ENCODE measurements around the gene GFPT1. TPM values are rescaled to one million over a fixed set of nuclear protein-coding genes. Genes with fewer than 3 reads are reported as not detected.
"Not testable (repeated sequence)": the region's sequence is repeated elsewhere in the genome, so short reads cannot be mapped to it uniquely, and the experiment has no call there.

GFPT1 gene
- polyA plus RNA-seq, 3 donors, result 3.6 to 4.5 (median 3.7) TPM

- no peaks in the 10 kb centered on the region for H3K9me3 ChIP-seq (replicated peaks in 1 of 2; ENCODE audit: control insufficient read depth in 1 of 2, insufficient read depth in 1 of 2, low read length in 2 of 2)
- H3K4me2 ChIP-seq (replicated peaks; ENCODE audit: extremely low read depth, low read length, poor library complexity, severe bottlenecking), result no peak overlapping the region
- DNase-seq, result no peak
- no peaks in the 10 kb centered on the region for H3K4me1 ChIP-seq (ENCODE audit: control insufficient read depth in 1 of 2, insufficient read depth in 2 of 2, low read length in 2 of 2)
- H3K27me3 Mint-ChIP-seq (ENCODE audit: low read depth in 3 of 3), result no peaks in the 10 kb centered on the region
- no peaks in the 10 kb centered on the region for H3K27me3 ChIP-seq (ENCODE audit: control insufficient read depth in 2 of 2, insufficient read depth in 2 of 2, low read length in 2 of 2)
- no peak overlapping the region for H3K27ac Mint-ChIP-seq
- H3K36me3 ChIP-seq (replicated peaks in 1 of 2; ENCODE audit: control insufficient read depth in 1 of 2, insufficient read depth in 2 of 2, low read length in 2 of 2), result peaks cover 95 to 96% of the 10 kb centered on the region in 2 donors
- H4K20me1 ChIP-seq (ENCODE audit: insufficient read depth, low read length), result no peaks in the 10 kb centered on the region
- TF ChIP-seq CTCF (IDR thresholded peaks at IDR 0.05), result no peak
- H3K9ac ChIP-seq (ENCODE audit: insufficient read depth, low read length, poor library complexity, severe bottlenecking), result no peak overlapping the region
- H3K4me3 ChIP-seq (replicated peaks in 1 of 3; ENCODE audit: low read depth in 2 of 3, low read length in 3 of 3), result no peak overlapping the region
- intact Hi-C loops (cut with micrococcal nuclease), result no loop called here
- H3K79me2 ChIP-seq (ENCODE audit: insufficient read depth, low read length), result no peaks in the 10 kb centered on the region
- no peaks in the 10 kb centered on the region for H3K4me1 Mint-ChIP-seq
- no peak overlapping the region for H3K4me3 Mint-ChIP-seq
- H2AFZ ChIP-seq (ENCODE audit: insufficient read depth, low read depth, low read length, poor library complexity, severe bottlenecking), result no peak overlapping the region
- H3K27ac ChIP-seq (ENCODE audit: low read depth in 1 of 2, low read length in 2 of 2), result no peak overlapping the region
- H3K36me3 Mint-ChIP-seq, result peaks cover 70 to 82% of the 10 kb centered on the region in 2 donors
- no peaks in the 10 kb centered on the region for H3K9me3 Mint-ChIP-seq
- no CpG with 5 or more reads among the region's 3 CpGs for WGBS (ENCODE audit: insufficient coverage)
Measured at GRCh38 chr2:69358914-69359313, 28.1 kb downstream of the GFPT1 start.

- Mint-ChIP-seq H3K9me3 (no peaks in the 10 kb centered on the region), H3K36me3 (peaks cover 71 to 82% of the 10 kb centered on the region in 2 donors), H3K27ac (peak overlapping the region in 1 of 7 donors; percentile 20), H3K27me3 (ENCODE audit: low read depth in 3 of 3) (no peaks in the 10 kb centered on the region), H3K4me1 (no peaks in the 10 kb centered on the region), H3K4me3 (no peak overlapping the region)
- no peak overlapping the region for H3K4me3 ChIP-seq (replicated peaks in 1 of 3; ENCODE audit: low read depth in 2 of 3, low read length in 3 of 3)
- no peak overlapping the region for H3K9ac ChIP-seq (ENCODE audit: insufficient read depth, low read length, poor library complexity, severe bottlenecking)
- no peaks in the 10 kb centered on the region for H4K20me1 ChIP-seq (ENCODE audit: insufficient read depth, low read length)
- no peak for DNase-seq
- H3K9me3 ChIP-seq (replicated peaks in 1 of 2; ENCODE audit: control insufficient read depth in 1 of 2, insufficient read depth in 1 of 2, low read length in 2 of 2), result no peaks in the 10 kb centered on the region
- H3K27me3 ChIP-seq (ENCODE audit: control insufficient read depth in 2 of 2, insufficient read depth in 2 of 2, low read length in 2 of 2), result no peaks in the 10 kb centered on the region
- no peak overlapping the region for H3K4me2 ChIP-seq (replicated peaks; ENCODE audit: extremely low read depth, low read length, poor library complexity, severe bottlenecking)
- no peaks in the 10 kb centered on the region for H3K4me1 ChIP-seq (ENCODE audit: control insufficient read depth in 1 of 2, insufficient read depth in 2 of 2, low read length in 2 of 2)
- H3K27ac ChIP-seq (ENCODE audit: low read depth in 1 of 2, low read length in 2 of 2), result no peak overlapping the region
- no peak overlapping the region for H2AFZ ChIP-seq (ENCODE audit: insufficient read depth, low read depth, low read length, poor library complexity, severe bottlenecking)
- intact Hi-C loops (cut with micrococcal nuclease), result no loop called here
- TF ChIP-seq CTCF (IDR thresholded peaks at IDR 0.05), result no peak
- no peaks in the 10 kb centered on the region for H3K79me2 ChIP-seq (ENCODE audit: insufficient read depth, low read length)
- no CpG with 5 or more reads among the region's 5 CpGs for WGBS (ENCODE audit: insufficient coverage)
- peaks cover 85 to 98% of the 10 kb centered on the region in 2 donors for H3K36me3 ChIP-seq (replicated peaks in 1 of 2; ENCODE audit: control insufficient read depth in 1 of 2, insufficient read depth in 2 of 2, low read length in 2 of 2)
Measured at GRCh38 chr2:69356471-69356870, 30.6 kb downstream of the GFPT1 start.

GRCh38 chr2:69354976-69355375 is 32.1 kb downstream of the GFPT1 start:
- no CpG with 5 or more reads among the region's 3 CpGs for WGBS (ENCODE audit: insufficient coverage)
- H3K27me3 Mint-ChIP-seq (ENCODE audit: low read depth in 3 of 3); H3K27ac ChIP-seq (ENCODE audit: low read depth in 1 of 2, low read length in 2 of 2); H3K27me3 ChIP-seq (ENCODE audit: control insufficient read depth in 2 of 2, insufficient read depth in 2 of 2, low read length in 2 of 2); DNase-seq; H3K4me3 ChIP-seq (replicated peaks in 1 of 3; ENCODE audit: low read depth in 2 of 3, low read length in 3 of 3); H4K20me1 ChIP-seq (ENCODE audit: insufficient read depth, low read length); H3K9me3 Mint-ChIP-seq; H3K4me3 Mint-ChIP-seq; intact Hi-C loops (cut with micrococcal nuclease); H2AFZ ChIP-seq (ENCODE audit: insufficient read depth, low read depth, low read length, poor library complexity, severe bottlenecking); H3K79me2 ChIP-seq (ENCODE audit: insufficient read depth, low read length); H3K9ac ChIP-seq (ENCODE audit: insufficient read depth, low read length, poor library complexity, severe bottlenecking); H3K4me1 Mint-ChIP-seq; H3K4me2 ChIP-seq (replicated peaks; ENCODE audit: extremely low read depth, low read length, poor library complexity, severe bottlenecking); H3K4me1 ChIP-seq (ENCODE audit: control insufficient read depth in 1 of 2, insufficient read depth in 2 of 2, low read length in 2 of 2); H3K9me3 ChIP-seq (replicated peaks in 1 of 2; ENCODE audit: control insufficient read depth in 1 of 2, insufficient read depth in 1 of 2, low read length in 2 of 2): not testable (repeated sequence)
- H3K36me3 ChIP-seq (replicated peaks in 1 of 2; ENCODE audit: control insufficient read depth in 1 of 2, insufficient read depth in 2 of 2, low read length in 2 of 2), result peaks cover 86 to 97% of the 10 kb centered on the region in 2 donors
- Mint-ChIP-seq H3K36me3 (peaks cover 62 to 75% of the 10 kb centered on the region in 2 donors), H3K27ac (peak overlapping the region in 1 of 7 donors; percentile 6)
